Measurements from ENCODE around the gene TF. TPM values are rescaled to one million over a fixed set of nuclear protein-coding genes. Genes with fewer than 3 reads are reported as not detected.

TF gene
- polyA plus RNA-seq = 10.3 and 13.0 TPM in 2 replicates

DNA sequence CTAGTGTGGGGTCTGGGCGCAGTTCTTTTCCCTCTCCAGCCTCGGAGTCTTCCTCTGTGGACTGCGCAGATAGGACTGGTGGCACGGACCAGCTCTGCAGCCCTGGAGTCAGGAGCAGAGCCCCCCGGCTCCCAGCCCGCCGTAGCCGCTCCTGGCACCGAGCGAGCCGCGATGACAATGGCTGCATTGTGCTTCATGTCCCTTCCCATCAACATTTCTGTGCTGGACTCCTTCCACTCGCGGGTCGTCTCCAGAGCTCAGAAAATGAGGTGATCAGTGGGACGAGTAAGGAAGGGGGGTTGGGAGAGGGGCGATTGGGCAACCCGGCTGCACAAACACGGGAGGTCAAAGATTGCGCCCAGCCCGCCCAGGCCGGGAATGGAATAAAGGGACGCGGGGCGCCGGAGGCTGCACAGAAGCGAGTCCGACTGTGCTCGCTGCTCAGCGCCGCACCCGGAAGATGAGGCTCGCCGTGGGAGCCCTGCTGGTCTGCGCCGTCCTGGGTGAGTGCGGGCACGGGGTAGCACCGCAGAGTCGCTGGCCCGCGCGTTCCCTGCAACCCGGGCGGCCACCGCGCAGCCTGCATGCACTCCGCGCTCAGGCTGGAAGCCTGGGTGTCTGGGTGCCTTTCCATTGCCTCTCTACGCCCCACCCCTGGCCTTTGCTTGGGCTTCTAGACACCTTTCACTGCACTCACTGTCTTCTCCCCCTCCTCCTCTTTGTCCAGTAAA lies at the start of gene TF:
TF (plus strand) TSS at position 413 of the 731 bp plus-strand sequence; CDS start at position 461, 48 bp downstream.

DNA sequence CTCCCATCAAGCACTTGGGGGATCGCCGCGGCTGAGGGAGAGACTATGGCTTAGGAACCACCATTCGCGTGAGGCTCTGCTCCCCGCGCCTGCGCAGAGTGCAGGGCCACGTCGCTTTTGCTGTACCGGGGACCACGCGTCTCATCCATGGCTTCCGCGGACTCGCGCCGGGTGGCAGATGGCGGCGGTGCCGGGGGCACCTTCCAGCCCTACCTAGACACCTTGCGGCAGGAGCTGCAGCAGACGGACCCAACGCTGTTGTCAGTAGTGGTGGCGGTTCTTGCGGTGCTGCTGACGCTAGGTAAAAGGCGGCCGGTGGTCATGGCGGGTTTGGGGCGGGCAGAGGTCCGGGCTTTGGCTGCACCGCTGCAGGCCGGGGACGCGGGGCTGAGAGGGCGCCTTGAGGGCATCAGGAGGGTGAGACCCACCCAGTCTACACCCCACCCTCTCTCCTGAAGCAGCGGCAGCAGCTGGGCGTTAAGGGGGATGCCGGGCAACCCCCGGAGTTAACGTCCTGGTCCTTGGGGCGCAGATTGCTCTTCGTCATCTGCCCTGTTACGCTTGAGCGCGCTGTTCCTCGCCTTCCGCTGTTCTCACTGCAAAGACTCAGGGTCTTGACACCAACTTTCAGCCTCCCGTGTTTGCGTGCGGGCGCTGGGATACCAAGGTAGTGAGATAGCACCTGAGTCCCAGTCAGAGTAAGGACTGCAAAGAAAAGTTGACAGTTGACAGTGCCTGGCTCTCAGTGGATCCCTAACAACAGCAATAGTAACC lies 59.7 kb downstream of the TF start, which contains the start of gene SRPRB:
SRPRB (plus strand) TSS at position 114 of the 774 bp plus-strand sequence; CDS start at position 148, 34 bp downstream.

Other genes with a start within 250 kb of the TF start
- 34.4 and 46.4 TPM in 2 replicates for gene CDV3, start 172.7 kb upstream of the TF start, polyA plus RNA-seq
- gene TOPBP1, start 84.5 kb upstream of the TF start, polyA plus RNA-seq = 8.5 and 11.7 TPM in 2 replicates
- 121 and 125 TPM in 2 replicates for gene SRPRB, start 59.4 kb downstream of the TF start, polyA plus RNA-seq
- 4.5 and 25.3 TPM in 2 replicates for gene RAB6B, start 149.5 kb downstream of the TF start, polyA plus RNA-seq